HG03066 (cell line): ENCODE data around the gene COPB2.
"Not testable (repeated sequence)": the region's sequence is repeated elsewhere in the genome, so short reads cannot be mapped to it uniquely, and the experiment has no call there.

Experiments used
- ATAC-seq: cut with Tn5 transposase; IDR thresholded peaks from one replicate; pipeline ENCODE4 v1.9.1; 2021; ENCODE audit warnings: low read depth; ENCODE audit not compliant: unreplicated experiment

COPB2 gene

DNA sequence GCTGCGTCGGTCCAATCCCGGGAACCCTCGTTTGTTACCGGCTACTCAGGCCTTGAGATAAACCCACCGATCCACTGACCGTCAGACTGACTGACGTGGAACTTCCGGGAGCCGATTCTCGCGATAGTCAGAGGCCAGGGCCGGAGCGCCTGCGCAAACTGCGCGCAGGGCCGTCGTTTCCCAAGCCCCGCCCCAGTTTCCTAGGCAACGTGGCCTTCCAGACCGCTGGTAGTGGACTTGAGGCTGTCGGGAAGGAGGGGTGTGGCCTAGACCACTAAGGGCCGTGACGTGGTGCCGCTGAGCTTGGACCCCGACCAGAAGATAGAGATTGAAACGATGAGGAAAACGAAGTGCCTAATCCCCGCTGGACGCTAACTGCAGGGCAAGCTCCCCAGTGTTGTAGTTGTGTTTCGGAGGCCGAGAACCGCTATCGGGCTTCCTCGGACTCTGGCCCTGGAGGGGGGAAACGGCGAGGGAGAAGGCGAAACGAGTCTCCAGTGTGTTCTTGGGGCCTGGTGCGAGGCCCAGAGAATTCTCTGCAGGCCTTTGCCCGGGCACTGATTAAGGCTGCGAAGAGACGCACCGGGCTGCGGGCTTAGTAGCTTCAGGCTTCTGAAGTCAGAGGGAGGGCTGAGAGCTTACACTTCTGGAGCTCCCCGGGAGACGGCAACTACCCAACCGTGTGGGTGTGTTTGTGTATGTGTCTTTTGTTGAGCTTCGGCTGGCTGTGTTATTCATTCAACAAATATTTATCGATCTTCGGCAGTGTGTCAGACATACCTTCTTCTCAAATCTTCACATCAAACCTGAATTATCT, at the start of gene COPB2:
TSS of gene COPB2 (minus strand) at position 96 of the 817 bp plus-strand sequence. CDS start 97 bp downstream, outside the sequence.
- ATAC-seq = peak; percentile 97

DNA sequence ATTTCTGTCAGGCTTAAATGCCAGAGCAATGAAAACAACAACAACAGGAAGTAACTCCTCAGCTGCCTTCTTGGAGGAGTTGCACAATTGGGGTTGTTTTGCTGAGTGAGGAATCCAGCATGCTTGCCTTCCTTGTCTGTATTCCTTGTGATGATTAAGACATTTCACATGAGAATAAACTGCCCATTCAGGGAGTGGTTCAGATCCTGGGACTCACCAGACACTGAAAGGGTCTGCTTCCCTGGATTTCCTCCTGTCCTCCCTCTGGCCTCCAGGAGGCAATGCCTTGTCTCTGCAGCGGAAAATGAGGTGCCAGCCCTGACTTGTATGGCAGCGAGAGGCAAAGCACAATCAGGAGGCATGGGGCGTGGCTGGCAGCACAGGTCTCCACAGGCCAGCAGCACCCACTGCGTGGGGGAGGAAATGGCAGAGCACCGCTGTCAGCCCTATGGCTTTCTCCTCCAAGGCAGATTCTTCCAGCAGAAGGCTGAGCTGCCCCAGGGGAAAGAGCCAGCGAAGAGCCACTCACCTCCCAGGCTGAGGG, 45.4 kb upstream of the COPB2 start:
- ATAC-seq = no peak

DNA sequence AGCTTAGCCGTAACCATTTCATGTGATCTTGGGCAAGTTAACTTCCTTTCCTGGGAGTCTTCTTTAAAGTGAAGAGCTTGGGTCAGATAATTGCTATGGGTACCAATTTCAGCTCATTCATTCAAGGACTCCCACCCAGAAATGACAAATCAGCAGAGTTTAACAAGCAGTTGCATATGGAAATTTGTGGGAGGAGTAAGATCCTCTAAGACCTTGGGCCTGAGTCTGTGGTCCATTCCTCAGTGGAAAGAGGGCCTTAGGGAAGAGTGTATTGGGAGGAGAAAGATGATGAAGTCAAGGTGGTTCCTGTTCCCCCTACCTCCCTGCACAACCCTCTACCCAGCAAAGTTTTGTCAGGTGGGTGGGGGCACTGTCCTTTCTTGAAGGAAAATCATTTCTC, 44.8 kb upstream of the COPB2 start:
- ATAC-seq = no peak

GRCh38 chr3:139433089-139433488, 43.6 kb upstream of the COPB2 start:
- ATAC-seq = no peak

GRCh38 chr3:139430493-139430892, 41.0 kb upstream of the COPB2 start:
- no peak for ATAC-seq

DNA sequence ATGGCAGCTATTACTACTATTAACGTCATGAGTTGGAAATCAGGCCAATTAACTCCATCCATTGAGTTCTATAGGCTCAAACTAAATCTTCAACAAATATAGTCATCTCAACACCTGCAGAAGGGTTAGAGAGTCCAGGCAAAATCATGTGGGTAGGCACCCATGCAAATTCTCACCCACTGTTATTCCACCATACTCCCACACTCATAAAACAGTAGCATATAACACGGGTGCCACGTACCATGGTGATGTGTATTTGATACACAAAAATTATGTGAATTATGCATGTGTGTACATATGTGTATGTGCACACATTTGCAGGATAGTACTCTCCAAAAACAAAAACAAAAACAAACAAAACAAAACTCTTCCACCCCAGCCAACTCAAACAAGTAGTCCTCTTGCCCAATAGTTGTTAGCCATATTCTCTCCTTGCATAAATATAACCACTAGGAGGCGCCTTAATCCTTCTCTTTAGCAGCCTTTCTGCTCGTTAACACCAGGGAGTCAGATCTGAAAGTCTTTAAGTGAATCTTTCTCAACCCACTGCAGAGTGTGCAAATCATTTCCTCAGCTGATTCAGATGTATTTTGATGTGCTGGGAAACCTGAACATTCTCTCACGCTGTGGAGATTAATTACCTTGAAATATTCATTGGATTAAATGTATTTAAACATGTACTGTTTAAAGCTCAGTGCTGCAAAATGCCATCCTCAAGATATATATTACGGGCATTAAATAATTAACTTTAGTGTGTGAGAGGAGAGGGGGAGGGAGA, 38.0 kb upstream of the COPB2 start:
- peak; percentile 58 for ATAC-seq

- no peak for ATAC-seq
These were observed 36.4 kb upstream of the COPB2 start for GRCh38 chr3:139425745-139426400.

GRCh38 chr3:139423232-139423631, 33.8 kb upstream of the COPB2 start:
- ATAC-seq = no peak

GRCh38 chr3:139421460-139421859, 32.0 kb upstream of the COPB2 start:
- ATAC-seq = no peak

GRCh38 chr3:139421040-139421439, 31.6 kb upstream of the COPB2 start:
- ATAC-seq = no peak

- ATAC-seq = no peak
These were observed 28.7 kb upstream of the COPB2 start for GRCh38 chr3:139418144-139418543.

GRCh38 chr3:139416275-139416674, 26.8 kb upstream of the COPB2 start:
- no peak for ATAC-seq

DNA sequence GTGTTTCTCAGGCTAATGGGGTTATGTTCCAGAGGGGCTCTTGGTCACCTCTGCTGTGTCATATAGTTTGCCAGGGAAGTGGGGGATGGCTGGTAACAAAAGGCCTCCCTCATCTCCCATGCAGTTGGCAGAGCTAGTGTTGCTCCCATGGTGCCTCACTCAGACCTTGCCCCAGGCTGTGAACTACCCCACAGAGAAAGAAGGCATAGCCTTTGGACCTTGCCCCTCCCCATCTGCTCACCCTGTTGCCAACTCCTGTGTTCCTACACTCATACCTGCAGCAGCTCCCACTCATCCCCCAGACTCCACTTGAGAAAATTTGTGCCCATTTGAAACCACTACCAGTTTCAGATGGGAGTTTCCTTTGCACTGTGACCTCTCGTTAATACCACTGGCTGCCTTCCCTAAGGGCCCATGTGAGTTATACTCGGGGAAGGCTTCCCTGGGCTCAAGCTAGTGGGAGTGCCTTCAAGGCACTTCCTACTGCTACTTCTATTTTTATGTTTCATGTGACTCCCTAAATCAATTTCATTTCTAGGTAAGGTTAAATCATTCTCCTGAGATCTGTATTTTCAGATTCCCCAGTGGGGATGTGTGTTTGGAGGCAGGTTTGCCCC, 25.3 kb upstream of the COPB2 start:
- no peak for ATAC-seq

- ATAC-seq = not testable (repeated sequence)
These were observed 23.4 kb upstream of the COPB2 start for GRCh38 chr3:139412891-139413290.

DNA sequence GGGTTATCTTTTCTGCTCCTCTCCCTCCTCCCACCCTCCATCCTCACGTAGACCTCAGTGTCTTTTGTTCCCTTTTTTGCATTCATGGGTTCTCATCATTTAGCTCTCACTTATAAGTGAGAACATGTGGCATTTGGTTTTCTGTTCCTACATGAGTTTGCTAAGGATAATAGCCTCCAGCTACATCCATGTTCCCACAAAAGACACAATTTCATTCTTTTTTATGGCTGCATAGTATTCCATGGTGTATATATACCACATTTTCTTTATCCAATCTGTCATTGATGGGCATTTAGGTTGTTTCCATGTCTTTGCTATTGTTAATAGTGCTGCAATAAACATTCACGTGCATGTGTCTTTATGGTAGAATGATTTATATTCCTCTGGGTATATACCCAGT, 11.7 kb upstream of the COPB2 start:
- not testable (repeated sequence) for ATAC-seq

DNA sequence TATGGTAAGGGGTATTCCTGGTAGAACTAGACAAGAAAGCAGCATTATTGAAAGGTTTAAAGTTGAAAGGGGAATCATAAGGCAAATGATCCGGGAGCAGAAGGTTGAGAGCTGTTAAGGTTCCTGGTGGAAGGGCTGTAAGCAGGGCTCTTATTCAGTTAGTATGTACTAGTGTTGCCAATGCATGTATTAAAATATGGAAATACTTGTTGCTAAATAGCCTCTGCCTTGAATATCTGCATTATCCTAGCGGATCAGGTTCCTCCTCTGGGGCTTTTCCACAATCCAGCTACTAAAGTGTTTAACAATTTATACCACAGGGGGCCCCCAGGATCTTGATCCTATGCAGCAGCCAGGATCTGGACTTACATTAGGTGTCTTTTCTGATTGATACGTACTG, 7.3 kb upstream of the COPB2 start:
- ATAC-seq = no peak

DNA sequence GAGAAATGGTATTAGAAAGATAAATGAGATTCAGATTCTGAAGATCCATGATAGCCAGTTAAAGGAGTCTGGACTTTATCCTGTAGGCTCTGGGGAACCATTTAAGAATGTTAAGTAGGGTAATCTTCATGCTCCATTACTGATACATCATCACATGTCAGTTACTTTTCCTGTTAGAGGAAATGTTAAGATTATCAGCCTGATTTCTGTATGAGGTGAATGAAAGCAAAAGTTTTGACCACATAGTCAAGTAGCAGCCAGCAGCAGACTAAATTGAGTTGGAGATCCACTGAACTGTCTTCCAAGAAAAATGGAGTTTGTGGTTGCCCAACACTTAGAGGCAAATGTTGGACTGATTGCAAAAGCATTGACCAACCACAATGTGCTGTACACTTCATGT, 4.7 kb upstream of the COPB2 start:
- ATAC-seq = no peak

GRCh38 chr3:139388821-139389551, 461 bp downstream of the COPB2 start:
- peak; percentile 36 for ATAC-seq

GRCh38 chr3:139388077-139388476, 1.4 kb downstream of the COPB2 start:
- ATAC-seq = no peak

GRCh38 chr3:139382291-139382690, 7.2 kb downstream of the COPB2 start:
- ATAC-seq = not testable (repeated sequence)
